Neuronal stem cell (in vitro differentiated cells): ENCODE results near the gene C1QTNF4.

Experiments used
- DNase-seq: peaks from one replicate; pipeline ENCODE4 v3.0.0-alpha.2; 2013; ENCODE audit warnings: low spot score
- H2AFZ ChIP-seq: one replicate; pipeline ENCODE4 v1.6.1; 2013; ENCODE audit warnings: mild to moderate bottlenecking, low read length, inconsistent platforms
- H2AK5ac ChIP-seq: 2 replicates; pipeline ENCODE4 v1.6.1; 2013; ENCODE audit warnings: low read depth, mild to moderate bottlenecking, inconsistent platforms, low read length, moderate library complexity, mixed read lengths
- H2BK120ac ChIP-seq: 2 replicates; pipeline ENCODE4 v1.6.1; 2013; ENCODE audit warnings: low read depth, mild to moderate bottlenecking, inconsistent platforms, low read length, moderate library complexity, mixed read lengths
- H2BK12ac ChIP-seq: one replicate; pipeline ENCODE4 v1.6.1; 2013; ENCODE audit warnings: low read length, inconsistent platforms
- H2BK15ac ChIP-seq: 2 replicates; pipeline ENCODE4 v1.6.1; 2013; ENCODE audit warnings: mild to moderate bottlenecking, low read length, inconsistent platforms, mixed read lengths
- H2BK5ac ChIP-seq: one replicate; pipeline ENCODE4 v1.6.1; 2013; ENCODE audit warnings: inconsistent platforms, mild to moderate bottlenecking, low read length, moderate library complexity
- H3K14ac ChIP-seq: one replicate; pipeline ENCODE4 v1.6.1; 2013; ENCODE audit warnings: low read length, inconsistent platforms
- H3K18ac ChIP-seq: 2 replicates; pipeline ENCODE4 v1.6.1; 2013; ENCODE audit warnings: low read length, inconsistent platforms
- H3K23ac ChIP-seq: 2 replicates; pipeline ENCODE4 v1.6.1; 2013; ENCODE audit warnings: low read depth, mild to moderate bottlenecking, mixed read lengths, low read length, inconsistent platforms; ENCODE audit not compliant: poor library complexity
- H3K27ac ChIP-seq: replicated peaks from 3 replicates; pipeline ENCODE4 v1.5.1; 2013; ENCODE audit warnings: low read length, inconsistent platforms
- H3K27me3 ChIP-seq, 3 experiments: 2 replicates each; pipeline ENCODE4 v1.6.1; 2013; ENCODE audit warnings: low read length in 3 of 3, mild to moderate bottlenecking in 2 of 3, inconsistent platforms in 1 of 3, low read depth in 1 of 3, mixed read lengths in 1 of 3, moderate library complexity in 1 of 3; ENCODE audit not compliant: control insufficient read depth in 3 of 3, insufficient read depth in 3 of 3
- H3K36me3 ChIP-seq, 2 donors: replicated peaks in 1 of 2; 2 replicates each; pipeline ENCODE4 v1.6.1; 2013; ENCODE audit warnings: low read length in 2 of 2; ENCODE audit not compliant: control insufficient read depth in 2 of 2, insufficient read depth in 2 of 2
- H3K4ac ChIP-seq: 2 replicates; pipeline ENCODE4 v1.6.1; 2013; ENCODE audit warnings: inconsistent platforms, mild to moderate bottlenecking, low read length, moderate library complexity
- H3K4me1 ChIP-seq, 2 donors: 1 replicate in 1 of 2; 2 replicates in 1 of 2; pipeline ENCODE4 v1.6.1; 2013; ENCODE audit warnings: low read length in 2 of 2, low read depth in 1 of 2; ENCODE audit not compliant: control insufficient read depth in 2 of 2, insufficient read depth in 1 of 2
- H3K4me2 ChIP-seq: one replicate; pipeline ENCODE4 v1.6.1; 2013; ENCODE audit warnings: mild to moderate bottlenecking, low read length, inconsistent platforms; ENCODE audit not compliant: insufficient read depth, poor library complexity, severe bottlenecking
- H3K4me3 ChIP-seq, 2 donors: 2 replicates each; pipeline ENCODE4 v1.5.1; 2013; ENCODE audit warnings: low read length in 2 of 2, mild to moderate bottlenecking in 2 of 2, inconsistent platforms in 1 of 2, moderate library complexity in 1 of 2
- H3K79me1 ChIP-seq: one replicate; pipeline ENCODE4 v1.6.1; 2013; ENCODE audit warnings: low read depth, mild to moderate bottlenecking, inconsistent platforms, low read length, moderate library complexity
- H3K9ac ChIP-seq: one replicate; pipeline ENCODE4 v1.6.1; 2013; ENCODE audit warnings: mild to moderate bottlenecking, low read depth, low read length, inconsistent platforms; ENCODE audit not compliant: poor library complexity
- H3K9me3 ChIP-seq, 2 donors: replicated peaks in 1 of 2; 2 replicates each; pipeline versions ENCODE3 to v1.6.1; 2013; ENCODE audit warnings: low read length in 2 of 2, mild to moderate bottlenecking in 2 of 2, inconsistent platforms in 1 of 2, low read depth in 1 of 2, mixed read lengths in 1 of 2, moderate library complexity in 1 of 2; ENCODE audit not compliant: control insufficient read depth in 2 of 2, insufficient read depth in 1 of 2
- H4K8ac ChIP-seq: one replicate; pipeline ENCODE4 v1.6.1; 2013; ENCODE audit warnings: low read depth, mild to moderate bottlenecking, inconsistent platforms, low read length, moderate library complexity
- H4K91ac ChIP-seq: one replicate; pipeline ENCODE4 v1.6.1; 2013; ENCODE audit warnings: low read length, low read depth, mild to moderate bottlenecking, inconsistent platforms; ENCODE audit not compliant: poor library complexity
- WGBS, 2 donors: extraction: QIAGEN DNeasy Blood & Tissue Kit; methylation state at CpG; one replicate each; pipeline ENCODE4 v1.1.7; 2013; ENCODE audit warnings: missing lambda C conversion rate in 2 of 2, mixed read lengths in 1 of 2; ENCODE audit not compliant: insufficient read length in 2 of 2, insufficient replicate concordance in 1 of 2; ENCODE audit errors: extremely low coverage in 2 of 2; 5-methylcytosine and 5-hydroxymethylcytosine counted together

C1QTNF4 gene

DNA sequence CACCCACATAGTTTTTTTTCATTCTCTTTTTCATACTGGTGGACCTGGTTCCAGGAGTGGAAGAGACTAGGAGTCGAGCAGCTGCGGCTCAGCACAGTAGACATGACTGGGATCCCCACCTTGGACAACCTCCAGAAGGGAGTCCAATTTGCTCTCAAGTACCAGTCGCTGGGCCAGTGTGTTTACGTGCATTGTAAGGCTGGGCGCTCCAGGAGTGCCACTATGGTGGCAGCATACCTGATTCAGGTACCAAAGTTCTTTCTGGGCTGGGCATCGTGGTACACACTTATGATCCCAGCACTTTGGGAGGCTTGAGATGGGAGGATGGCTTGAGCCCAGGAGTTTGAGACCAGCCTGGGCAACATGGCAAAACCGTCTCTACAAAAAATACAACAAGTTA, 24.6 kb downstream of the C1QTNF4 start:
- Histone ChIP-seq H3K4ac (no peak overlapping the region), H3K4me3 (no peak overlapping the region), H3K9ac (no peak overlapping the region), H2BK120ac (no peak overlapping the region), H3K27ac (no peak overlapping the region), H3K14ac (no peak overlapping the region), H3K4me1 (peaks cover 0 to 4% of the 10 kb centered on the region in 2 donors), H3K27me3 (peaks cover 0 to 3% (median 0%) of the 10 kb centered on the region in 3 experiments), H3K79me1 (peaks cover 10% of the 10 kb centered on the region), H3K36me3 (peaks cover 20 to 51% of the 10 kb centered on the region in 2 donors), H3K18ac (no peak overlapping the region), H2AFZ (no peak overlapping the region), H2BK5ac (no peak overlapping the region), H3K4me2 (no peak overlapping the region), H3K9me3 (no peaks in the 10 kb centered on the region), H2BK12ac (no peak overlapping the region), H4K8ac (no peak overlapping the region), H2BK15ac (no peak overlapping the region), H4K91ac (no peak overlapping the region), H2AK5ac (no peak overlapping the region), H3K23ac (no peak overlapping the region)
- DNase-seq: no peak
- WGBS, 2 donors: no CpG with 5 or more reads among the region's 7 CpGs

DNA sequence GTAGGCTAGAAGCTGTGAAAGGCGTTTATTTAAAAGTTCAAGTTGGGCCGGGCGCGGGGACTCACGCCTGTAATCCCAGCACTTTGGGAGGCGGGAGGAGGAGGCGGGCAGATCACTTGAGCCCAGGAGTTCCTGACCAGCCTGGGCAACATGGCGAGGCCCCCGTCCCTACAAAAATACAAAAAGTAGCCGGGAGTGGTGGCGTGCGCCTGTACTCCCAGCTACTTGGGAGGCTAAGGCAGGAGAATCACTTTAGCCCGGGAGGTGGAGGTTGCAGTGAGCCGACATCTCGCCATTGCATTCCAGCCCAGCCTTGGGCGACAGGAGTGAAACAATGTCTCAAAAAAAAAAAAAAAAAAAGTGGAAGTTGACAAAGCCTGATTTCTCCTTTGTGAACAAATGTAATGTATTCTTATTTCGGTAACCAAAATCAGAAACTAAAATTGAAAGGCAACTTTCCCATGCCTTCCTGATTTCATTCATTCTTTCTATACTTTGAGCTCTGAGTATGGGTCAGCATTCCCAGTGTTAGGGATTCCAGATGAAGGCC, 28.0 kb downstream of the C1QTNF4 start:
- H4K8ac ChIP-seq: peak overlapping the region; percentile 99
- H4K91ac ChIP-seq: peak overlapping the region; percentile 53
- H3K18ac ChIP-seq: peak overlapping the region; percentile 99
- H2BK120ac ChIP-seq: peak overlapping the region; percentile 97
- no peaks in the 10 kb centered on the region for H3K9me3 ChIP-seq
- H3K4me3 ChIP-seq: peak overlapping the region; percentile 56 to 86
- peaks cover 0 to 3% (median 0%) of the 10 kb centered on the region in 3 experiments for H3K27me3 ChIP-seq
- WGBS, 2 donors: no CpG with 5 or more reads among the region's 17 CpGs
- H3K79me1 ChIP-seq: peaks cover 6% of the 10 kb centered on the region
- H2BK5ac ChIP-seq: no peak overlapping the region
- peak overlapping the region; percentile 94 for H3K14ac ChIP-seq
- H3K4me1 ChIP-seq: peaks cover 0 to 4% of the 10 kb centered on the region in 2 donors
- no peak overlapping the region for H2BK15ac ChIP-seq
- H3K23ac ChIP-seq: peak overlapping the region; percentile 97
- H3K9ac ChIP-seq: peak overlapping the region; percentile 96
- H2AK5ac ChIP-seq: no peak overlapping the region
- H3K4me2 ChIP-seq: peak overlapping the region; percentile 73
- H3K4ac ChIP-seq: peak overlapping the region; percentile 97
- DNase-seq: no peak
- H2BK12ac ChIP-seq: no peak overlapping the region
- H3K27ac ChIP-seq: no peak overlapping the region
- peak overlapping the region; percentile 93 for H2AFZ ChIP-seq
- peaks cover 2 to 17% of the 10 kb centered on the region in 2 donors for H3K36me3 ChIP-seq

DNA sequence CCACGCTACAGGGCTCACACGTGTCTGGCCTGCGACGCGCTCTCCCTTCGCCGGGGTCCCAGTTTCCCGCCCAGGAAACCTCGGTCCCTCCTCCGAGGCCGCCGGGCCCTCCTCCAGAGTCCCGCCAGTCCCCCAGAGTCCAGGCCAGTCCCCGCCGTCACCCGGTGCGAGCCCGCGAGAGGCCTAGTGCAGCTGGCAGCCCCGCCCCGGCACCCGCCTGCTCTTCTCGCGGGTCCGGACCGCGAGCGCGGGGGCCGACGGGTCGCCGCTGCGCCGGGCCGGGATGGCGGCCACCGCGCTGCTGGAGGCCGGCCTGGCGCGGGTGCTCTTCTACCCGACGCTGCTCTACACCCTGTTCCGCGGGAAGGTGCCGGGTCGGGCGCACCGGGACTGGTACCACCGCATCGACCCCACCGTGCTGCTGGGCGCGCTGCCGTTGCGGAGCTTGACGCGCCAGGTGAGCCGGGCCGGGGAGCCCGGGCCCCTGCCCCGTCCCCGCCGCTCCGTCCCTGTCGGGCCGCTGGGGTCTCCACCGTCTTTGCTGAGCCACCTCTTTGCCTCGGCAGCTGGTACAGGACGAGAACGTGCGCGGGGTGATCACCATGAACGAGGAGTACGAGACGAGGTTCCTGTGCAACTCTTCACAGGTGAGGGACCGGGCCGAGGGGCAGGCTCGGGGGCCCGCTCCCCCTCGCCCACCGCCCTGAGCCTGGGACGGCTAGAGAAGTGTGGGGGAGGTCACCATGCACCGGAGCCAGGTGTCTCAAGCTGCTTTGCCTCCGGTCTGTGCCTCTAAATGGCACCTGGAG, 28.7 kb downstream of the C1QTNF4 start, which contains the start of gene PTPMT1:
Gene PTPMT1, plus strand, starts transcription at position 260 of the 809 bp plus-strand sequence. Its CDS starts 24 bp downstream, at position 284.
- H2BK12ac ChIP-seq: peak within 1 kb of the TSS; percentile 84
- H2AFZ ChIP-seq: peak within 1 kb of the TSS; percentile 93
- H2BK5ac ChIP-seq: no peak within 1 kb of the TSS
- H2BK120ac ChIP-seq: peak within 1 kb of the TSS; percentile 97
- no peak for DNase-seq
- peak within 1 kb of the TSS; percentile 75 for H2AK5ac ChIP-seq
- H3K14ac ChIP-seq: peak within 1 kb of the TSS; percentile 94
- H3K18ac ChIP-seq: peak within 1 kb of the TSS; percentile 99
- peak within 1 kb of the TSS; percentile 97 for H3K23ac ChIP-seq
- H3K27me3 ChIP-seq: peaks cover 0 to 3% (median 0%) of the 10 kb centered on the region in 3 experiments
- H3K36me3 ChIP-seq: peaks cover 2 to 13% of the 10 kb centered on the region in 2 donors
- H2BK15ac ChIP-seq: peak within 1 kb of the TSS; percentile 94
- peak within 1 kb of the TSS; percentile 99 for H4K8ac ChIP-seq
- no peak within 1 kb of the TSS for H3K27ac ChIP-seq
- H4K91ac ChIP-seq: peak within 1 kb of the TSS; percentile 53
- peak within 1 kb of the TSS; percentile 56 to 86 for H3K4me3 ChIP-seq
- no CpG with 5 or more reads among the region's 86 CpGs for WGBS, 2 donors
- H3K4me2 ChIP-seq: peak within 1 kb of the TSS; percentile 73
- peaks cover 6% of the 10 kb centered on the region for H3K79me1 ChIP-seq
- peaks cover 0 to 4% of the 10 kb centered on the region in 2 donors for H3K4me1 ChIP-seq
- H3K9me3 ChIP-seq: no peaks in the 10 kb centered on the region
- peak within 1 kb of the TSS; percentile 97 for H3K4ac ChIP-seq
- H3K9ac ChIP-seq: peak within 1 kb of the TSS; percentile 96

DNA sequence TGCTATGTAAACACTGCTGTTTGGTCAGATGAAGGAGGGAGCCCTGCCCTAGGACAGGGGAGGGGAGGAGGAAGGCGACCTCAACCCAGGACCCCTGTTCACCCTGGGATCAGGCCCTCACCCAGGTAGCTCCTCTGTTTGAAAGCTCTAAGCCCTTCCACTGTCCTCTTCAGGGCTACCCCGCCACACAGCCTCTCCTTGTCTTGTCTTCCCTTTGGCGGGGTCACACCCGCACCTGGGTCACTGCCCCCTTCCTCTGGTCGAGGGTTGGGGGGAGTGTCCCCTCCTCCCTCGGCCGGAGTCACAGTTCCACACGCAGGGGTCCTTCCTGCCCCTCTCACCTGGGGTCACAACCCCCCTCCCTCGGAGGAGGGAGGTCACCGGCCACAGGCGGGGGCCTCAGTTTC, 29.3 kb downstream of the C1QTNF4 start:
- peaks cover 2 to 9% of the 10 kb centered on the region in 2 donors for H3K36me3 ChIP-seq
- peak overlapping the region; percentile 0 for H3K14ac ChIP-seq
- H2AFZ ChIP-seq: peak overlapping the region; percentile 93
- peak overlapping the region; percentile 96 for H3K9ac ChIP-seq
- peak overlapping the region; percentile 6 for H2AK5ac ChIP-seq
- H4K8ac ChIP-seq: peak overlapping the region; percentile 96
- no peak overlapping the region for H3K4ac ChIP-seq
- peak overlapping the region; percentile 94 for H2BK15ac ChIP-seq
- no peak overlapping the region for H2BK5ac ChIP-seq
- peaks cover 6% of the 10 kb centered on the region for H3K79me1 ChIP-seq
- peaks cover 0 to 4% of the 10 kb centered on the region in 2 donors for H3K4me1 ChIP-seq
- no peaks in the 10 kb centered on the region for H3K9me3 ChIP-seq
- no peak overlapping the region for H2BK12ac ChIP-seq
- H3K27me3 ChIP-seq: peaks cover 0 to 3% (median 0%) of the 10 kb centered on the region in 3 experiments
- no peak overlapping the region for H3K27ac ChIP-seq
- H3K18ac ChIP-seq: peak overlapping the region; percentile 99
- no CpG with 5 or more reads among the region's 11 CpGs for WGBS, 2 donors
- H3K23ac ChIP-seq: peak overlapping the region; percentile 97
- no peak overlapping the region for H4K91ac ChIP-seq
- H3K4me3 ChIP-seq: peak overlapping the region; percentile 56 to 86
- no peak for DNase-seq
- H3K4me2 ChIP-seq: peak overlapping the region; percentile 73
- H2BK120ac ChIP-seq: peak overlapping the region; percentile 97
